H9 (cell line): ENCODE data around the gene PAGE2B. TPM values are rescaled to one million over a fixed set of nuclear protein-coding genes. Genes with fewer than 3 reads are reported as not detected.

Source experiments
- DNase-seq: peaks from one replicate; pipeline ENCODE4 v3.0.0-alpha.2; 2017
- H2AFZ ChIP-seq: one replicate; pipeline ENCODE4 v1.6.1; 2013; ENCODE audit warnings: mild to moderate bottlenecking, low read length, control low read depth, moderate library complexity
- H2AK5ac ChIP-seq: 2 replicates; pipeline ENCODE4 v1.6.1; 2013; ENCODE audit warnings: low read length, control low read depth, mixed read lengths; ENCODE audit not compliant: insufficient read length
- H2BK120ac ChIP-seq: one replicate; pipeline ENCODE4 v1.6.1; 2013; ENCODE audit warnings: low read depth, mild to moderate bottlenecking, low read length, control low read depth, inconsistent platforms; ENCODE audit not compliant: poor library complexity, severe bottlenecking
- H2BK12ac ChIP-seq: 2 replicates; pipeline ENCODE4 v1.6.1; 2013; ENCODE audit warnings: low read length, control low read depth, mixed read lengths, low read depth; ENCODE audit not compliant: insufficient read length
- H2BK15ac ChIP-seq: 2 replicates; pipeline ENCODE4 v1.6.1; 2013; ENCODE audit warnings: low read depth, low read length, control low read depth
- H2BK20ac ChIP-seq: one replicate; pipeline ENCODE4 v1.6.1; 2013; ENCODE audit warnings: low read depth, mild to moderate bottlenecking, low read length, control low read depth, inconsistent platforms; ENCODE audit not compliant: poor library complexity, severe bottlenecking
- H2BK5ac ChIP-seq: 2 replicates; pipeline ENCODE4 v1.6.1; 2013; ENCODE audit warnings: low read length, control low read depth, mixed read lengths; ENCODE audit not compliant: insufficient read length
- H3K14ac ChIP-seq: 2 replicates; pipeline ENCODE4 v1.6.1; 2013; ENCODE audit warnings: low read length, control low read depth; ENCODE audit not compliant: insufficient read depth
- H3K18ac ChIP-seq: 2 replicates; pipeline ENCODE4 v1.6.1; 2013; ENCODE audit warnings: low read depth, mild to moderate bottlenecking, mixed read lengths, low read length, control low read depth; ENCODE audit not compliant: insufficient read length
- H3K23ac ChIP-seq: 2 replicates; pipeline ENCODE4 v1.6.1; 2013; ENCODE audit warnings: low read length, control low read depth, mixed read lengths, low read depth; ENCODE audit not compliant: insufficient read length
- H3K23me2 ChIP-seq: 2 replicates; pipeline ENCODE4 v1.6.1; 2013; ENCODE audit warnings: low read depth, mild to moderate bottlenecking, mixed read lengths, low read length, control low read depth; ENCODE audit not compliant: insufficient read length, poor library complexity, severe bottlenecking
- H3K27ac ChIP-seq: 2 replicates; pipeline ENCODE4 v1.5.1; 2013; ENCODE audit warnings: low read length, control low read depth, mixed read lengths, low read depth; ENCODE audit not compliant: insufficient read length
- H3K27me3 ChIP-seq: 2 replicates; pipeline ENCODE4 v1.6.1; 2013; ENCODE audit warnings: low read length, control low read depth, inconsistent platforms; ENCODE audit not compliant: insufficient read depth
- H3K4ac ChIP-seq: 2 replicates; pipeline ENCODE4 v1.6.1; 2013; ENCODE audit warnings: low read depth, mild to moderate bottlenecking, control low read depth, inconsistent platforms, low read length, moderate library complexity
- H3K4me1 ChIP-seq: 2 replicates; pipeline ENCODE4 v1.6.1; 2013; ENCODE audit warnings: low read length, control low read depth, inconsistent platforms; ENCODE audit not compliant: insufficient read depth
- H3K4me2 ChIP-seq: 2 replicates; pipeline ENCODE4 v1.6.1; 2013; ENCODE audit warnings: low read length, control low read depth, mixed read lengths; ENCODE audit not compliant: insufficient read length, insufficient read depth
- H3K56ac ChIP-seq: 2 replicates; pipeline ENCODE4 v1.6.1; 2013; ENCODE audit warnings: low read depth, mild to moderate bottlenecking, mixed read lengths, low read length, control low read depth; ENCODE audit not compliant: insufficient read length
- H3K79me1 ChIP-seq: 2 replicates; pipeline ENCODE4 v1.6.1; 2013; ENCODE audit warnings: low read depth, mild to moderate bottlenecking, moderate library complexity, low read length, control low read depth, inconsistent platforms; ENCODE audit not compliant: insufficient read depth, poor library complexity, severe bottlenecking
- H3K79me2 ChIP-seq: 2 replicates; pipeline ENCODE4 v1.6.1; 2013; ENCODE audit warnings: low read length, control low read depth, inconsistent platforms; ENCODE audit not compliant: insufficient read depth
- H3K9ac ChIP-seq: 2 replicates; pipeline ENCODE4 v1.6.1; 2013; ENCODE audit warnings: low read length, control low read depth, mixed read lengths; ENCODE audit not compliant: insufficient read length; ENCODE audit errors: extremely low read depth
- H3K9me3 ChIP-seq: one replicate; pipeline ENCODE4 v1.6.1; 2013; ENCODE audit warnings: low read depth, low read length, inconsistent platforms; ENCODE audit not compliant: control insufficient read depth
- H3T11ph ChIP-seq: one replicate; pipeline ENCODE4 v1.6.1; 2013; ENCODE audit warnings: mild to moderate bottlenecking, low read length, control low read depth, inconsistent platforms
- H4K20me1 ChIP-seq: one replicate; pipeline ENCODE4 v1.6.1; 2013; ENCODE audit not compliant: control insufficient read depth, insufficient read length, insufficient read depth
- H4K5ac ChIP-seq: 2 replicates; pipeline ENCODE4 v1.6.1; 2013; ENCODE audit warnings: low read depth, mild to moderate bottlenecking, mixed read lengths, low read length, control low read depth; ENCODE audit not compliant: insufficient read length
- H4K8ac ChIP-seq: replicated peaks from 2 replicates; pipeline ENCODE4 v1.6.1; 2013; ENCODE audit warnings: low read length, control low read depth, mixed read lengths, low read depth; ENCODE audit not compliant: insufficient read length
- H4K91ac ChIP-seq: 2 replicates; pipeline ENCODE4 v1.6.1; 2013; ENCODE audit warnings: low read depth, mild to moderate bottlenecking, moderate library complexity, mixed read lengths, low read length, control low read depth; ENCODE audit not compliant: insufficient read length
- H3K27ac Mint-ChIP-seq, 3 experiments: 2 replicates in 2 of 3; 3 replicates in 1 of 3; pipeline ENCODE4 v1.8.0; 2020 to 2021; ENCODE audit warnings: mixed read lengths in 3 of 3, mild to moderate bottlenecking in 1 of 3, moderate library complexity in 1 of 3
- H3K27me3 Mint-ChIP-seq: 2 replicates; pipeline ENCODE4 v1.8.0; 2021; ENCODE audit warnings: low read depth, mild to moderate bottlenecking, moderate library complexity, mixed read lengths
- H3K36me3 Mint-ChIP-seq, 3 experiments: 2 replicates in 2 of 3; 3 replicates in 1 of 3; pipeline ENCODE4 v1.8.0; 2020 to 2021; ENCODE audit warnings: low read depth in 3 of 3, mixed read lengths in 3 of 3; ENCODE audit not compliant: insufficient read depth in 1 of 3
- H3K4me1 Mint-ChIP-seq, 2 experiments: 2 replicates each; pipeline ENCODE4 v1.8.0; 2020; ENCODE audit warnings: mixed read lengths in 2 of 2
- H3K4me3 Mint-ChIP-seq, 2 experiments: 2 replicates in 1 of 2; 3 replicates in 1 of 2; pipeline ENCODE4 v1.8.0; 2020 to 2021; ENCODE audit warnings: mild to moderate bottlenecking in 2 of 2, mixed read lengths in 2 of 2, moderate library complexity in 1 of 2
- H3K9me3 Mint-ChIP-seq, 2 experiments: 2 replicates in 1 of 2; 3 replicates in 1 of 2; pipeline ENCODE4 v1.8.0; 2020; ENCODE audit warnings: mild to moderate bottlenecking in 2 of 2, mixed read lengths in 2 of 2, moderate library complexity in 1 of 2
- WGBS: extraction: QIAGEN DNeasy Blood & Tissue Kit; methylation state at CpG from one replicate; pipeline ENCODE4 v1.1.7; 2013; ENCODE audit warnings: missing lambda C conversion rate, low lambda C conversion rate, mixed read lengths; ENCODE audit not compliant: insufficient read length; ENCODE audit errors: extremely low coverage; 5-methylcytosine and 5-hydroxymethylcytosine counted together
- total RNA-seq: library from RNA; stranded (reverse); gene quantifications from 2 replicates; pipeline ENCODE4 v1.2.1, GENCODE V29; 2021
- TF ChIP-seq, protein P1 (sequence below): fragments of 200-600 bp; sonication (generic); conservative IDR thresholded peaks from 3 replicates; pipeline ENCODE4 v1.8.0; 2021; ENCODE audit warnings: antibody characterized with exemption, mild to moderate bottlenecking

Gene PAGE2B
- total RNA-seq, 1 experiment from 2014 or later, result not detected

DNA sequence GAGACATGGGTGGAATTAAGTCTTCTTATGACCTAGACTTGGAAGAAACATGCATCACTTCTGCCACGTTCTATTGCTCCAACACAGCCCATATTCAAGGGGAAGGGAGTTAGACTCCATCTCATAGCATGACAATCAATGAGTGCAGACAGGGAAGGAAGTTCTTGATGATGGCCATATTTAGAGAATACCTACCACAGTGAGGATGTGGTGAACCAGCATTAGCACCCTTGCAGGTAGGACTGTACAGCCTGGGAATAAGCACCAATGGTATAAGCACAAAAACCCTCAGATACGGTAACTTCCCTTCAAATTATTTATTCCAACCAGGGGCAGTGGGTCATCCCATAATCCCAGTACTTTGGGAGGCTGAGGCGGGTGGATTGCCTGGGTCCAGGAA is 43.7 kb downstream of the PAGE2B start:
- no peak overlapping the region for H2BK20ac ChIP-seq
- no peak overlapping the region for H3K14ac ChIP-seq
- H2BK5ac ChIP-seq, result no peak overlapping the region
- no peak overlapping the region for H3T11ph ChIP-seq
- H4K91ac ChIP-seq, result no peak overlapping the region
- H3K4ac ChIP-seq, result no peak overlapping the region
- no peaks in the 10 kb centered on the region; a peak in 2 of 7 replicates for H3K36me3 Mint-ChIP-seq
- no peaks in the 10 kb centered on the region for H3K4me1 ChIP-seq
- H3K23me2 ChIP-seq, result no peaks in the 10 kb centered on the region
- no peaks in the 10 kb centered on the region for H4K20me1 ChIP-seq
- no peaks in the 10 kb centered on the region for H3K4me1 Mint-ChIP-seq
- H3K27ac Mint-ChIP-seq, result no peak overlapping the region
- H3K4me3 Mint-ChIP-seq, result no peak overlapping the region
- no peak overlapping the region for H3K56ac ChIP-seq
- H3K23ac ChIP-seq, result no peak overlapping the region
- H4K8ac ChIP-seq, result no peak overlapping the region
- H2BK15ac ChIP-seq, result no peak overlapping the region
- no peak overlapping the region for H2AFZ ChIP-seq
- no peak overlapping the region for H4K5ac ChIP-seq
- H3K9ac ChIP-seq, result no peak overlapping the region
- H2BK12ac ChIP-seq, result no peak overlapping the region
- peaks cover 84 to 86% of the 10 kb centered on the region in 2 experiments for H3K9me3 Mint-ChIP-seq
- no peaks in the 10 kb centered on the region for H3K27me3 ChIP-seq
- peaks cover 61% of the 10 kb centered on the region for H3K9me3 ChIP-seq
- H3K27ac ChIP-seq, result no peak overlapping the region
- H2BK120ac ChIP-seq, result no peak overlapping the region
- H3K79me1 ChIP-seq, result no peaks in the 10 kb centered on the region
- H3K4me2 ChIP-seq, result no peak overlapping the region
- no peak overlapping the region for H2AK5ac ChIP-seq
- H3K79me2 ChIP-seq, result no peaks in the 10 kb centered on the region
- peaks cover 8% of the 10 kb centered on the region for H3K27me3 Mint-ChIP-seq
- WGBS, result no CpG with 5 or more reads among the region's 3 CpGs
- no peak for DNase-seq
- TF ChIP-seq, protein P1, sequence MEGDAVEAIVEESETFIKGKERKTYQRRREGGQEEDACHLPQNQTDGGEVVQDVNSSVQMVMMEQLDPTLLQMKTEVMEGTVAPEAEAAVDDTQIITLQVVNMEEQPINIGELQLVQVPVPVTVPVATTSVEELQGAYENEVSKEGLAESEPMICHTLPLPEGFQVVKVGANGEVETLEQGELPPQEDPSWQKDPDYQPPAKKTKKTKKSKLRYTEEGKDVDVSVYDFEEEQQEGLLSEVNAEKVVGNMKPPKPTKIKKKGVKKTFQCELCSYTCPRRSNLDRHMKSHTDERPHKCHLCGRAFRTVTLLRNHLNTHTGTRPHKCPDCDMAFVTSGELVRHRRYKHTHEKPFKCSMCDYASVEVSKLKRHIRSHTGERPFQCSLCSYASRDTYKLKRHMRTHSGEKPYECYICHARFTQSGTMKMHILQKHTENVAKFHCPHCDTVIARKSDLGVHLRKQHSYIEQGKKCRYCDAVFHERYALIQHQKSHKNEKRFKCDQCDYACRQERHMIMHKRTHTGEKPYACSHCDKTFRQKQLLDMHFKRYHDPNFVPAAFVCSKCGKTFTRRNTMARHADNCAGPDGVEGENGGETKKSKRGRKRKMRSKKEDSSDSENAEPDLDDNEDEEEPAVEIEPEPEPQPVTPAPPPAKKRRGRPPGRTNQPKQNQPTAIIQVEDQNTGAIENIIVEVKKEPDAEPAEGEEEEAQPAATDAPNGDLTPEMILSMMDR, result no peak
- H3K18ac ChIP-seq, result no peak overlapping the region
